GM21526 (cell line): ENCODE measurements around the gene RINL.
A peak's percentile ranks its signal among the peaks of the same experiment; 100 is the strongest.
"Not testable (repeated sequence)": the region's sequence is repeated elsewhere in the genome, so short reads cannot be mapped to it uniquely, and the experiment has no call there.

ENCODE experiments used
- ATAC-seq: cut with Tn5 transposase; IDR thresholded peaks from one replicate; pipeline ENCODE4 v1.9.1; 2021; ENCODE audit warnings: moderate library complexity; ENCODE audit not compliant: unreplicated experiment, low FRiP score

Gene RINL

DNA sequence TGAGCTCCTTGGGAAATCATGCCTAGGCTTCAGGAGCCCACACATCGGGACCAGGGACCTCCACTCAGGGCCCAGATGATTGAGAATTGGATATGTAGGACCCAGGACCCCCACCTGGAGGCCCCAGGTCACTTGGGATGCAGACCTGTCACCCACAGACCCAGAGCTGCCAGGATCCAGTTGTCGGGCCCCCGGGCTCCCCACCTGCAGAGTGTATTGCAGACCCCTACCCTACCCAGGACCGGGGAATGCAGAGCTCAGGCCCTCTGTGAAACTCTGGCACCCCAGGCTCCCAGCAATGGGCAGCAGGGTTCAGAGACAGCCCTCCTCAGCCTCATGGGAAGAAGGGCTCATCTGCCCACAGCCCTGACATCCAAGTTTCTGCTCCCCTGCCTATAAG, 27.5 kb upstream of the RINL start:
- ATAC-seq: no peak

GRCh38 chr19:38904581-38905539, 26.8 kb upstream of the RINL start:
- no peak for ATAC-seq

DNA sequence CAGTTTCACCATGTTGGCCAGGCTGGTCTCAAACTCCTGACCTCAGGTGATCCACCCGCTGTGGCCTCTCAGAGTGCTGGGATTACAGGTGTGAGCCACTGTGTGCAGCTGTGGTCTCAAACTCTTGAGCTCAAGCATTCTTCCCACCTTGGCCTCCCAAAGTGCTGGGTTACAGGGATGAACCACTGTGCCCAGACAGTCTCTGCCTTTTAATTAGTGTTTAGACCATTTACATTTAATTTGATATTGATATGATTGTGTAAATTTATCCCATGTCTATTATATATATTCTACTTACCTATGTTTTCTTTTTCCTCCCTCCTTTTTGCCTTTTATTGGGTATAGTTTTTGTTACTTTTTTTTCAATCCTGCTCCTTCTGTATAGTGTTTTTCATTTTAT, 23.6 kb upstream of the RINL start:
- ATAC-seq: no peak

DNA sequence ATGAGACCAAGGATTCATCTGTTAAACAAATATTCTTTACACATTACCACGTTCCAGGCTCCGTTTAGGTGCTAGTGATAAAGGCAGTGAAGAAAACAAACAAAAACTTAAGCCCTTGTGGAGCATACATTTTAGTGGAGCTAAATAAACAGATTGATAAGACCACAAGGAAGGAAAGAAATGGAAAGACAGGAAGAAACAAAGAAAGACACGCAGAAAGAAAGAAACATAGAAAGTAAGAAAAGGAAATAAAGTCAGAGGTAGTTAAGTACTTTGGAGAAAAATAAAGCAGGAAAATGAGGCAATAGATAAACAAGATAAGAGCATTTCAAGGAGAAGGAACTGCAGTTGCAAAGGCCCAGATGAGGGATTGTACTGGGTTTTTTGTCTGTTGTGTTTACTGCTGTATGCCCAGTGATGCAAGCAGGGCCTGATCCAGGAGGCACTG, 22.7 kb upstream of the RINL start:
- ATAC-seq: no peak

DNA sequence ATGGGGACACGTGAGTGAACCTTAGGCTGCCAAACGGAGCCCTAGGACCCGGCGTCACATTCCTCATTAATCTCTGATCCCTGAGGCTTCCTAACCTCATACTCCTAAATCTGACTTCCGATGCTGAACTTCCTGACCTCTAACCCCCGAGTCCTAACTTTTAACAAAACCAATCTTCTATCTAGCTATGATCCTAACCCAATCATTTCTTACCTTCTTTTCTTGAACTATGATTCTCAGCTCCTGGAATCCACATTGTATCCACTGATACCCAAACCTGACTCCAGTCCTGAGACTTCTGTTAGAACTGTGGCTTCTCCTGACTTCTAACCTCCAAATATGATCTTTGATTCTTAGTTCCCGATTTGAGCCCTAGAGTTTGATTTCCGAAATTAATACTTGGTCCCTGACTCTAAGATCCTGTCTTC, 22.1 kb upstream of the RINL start:
- no peak for ATAC-seq

DNA sequence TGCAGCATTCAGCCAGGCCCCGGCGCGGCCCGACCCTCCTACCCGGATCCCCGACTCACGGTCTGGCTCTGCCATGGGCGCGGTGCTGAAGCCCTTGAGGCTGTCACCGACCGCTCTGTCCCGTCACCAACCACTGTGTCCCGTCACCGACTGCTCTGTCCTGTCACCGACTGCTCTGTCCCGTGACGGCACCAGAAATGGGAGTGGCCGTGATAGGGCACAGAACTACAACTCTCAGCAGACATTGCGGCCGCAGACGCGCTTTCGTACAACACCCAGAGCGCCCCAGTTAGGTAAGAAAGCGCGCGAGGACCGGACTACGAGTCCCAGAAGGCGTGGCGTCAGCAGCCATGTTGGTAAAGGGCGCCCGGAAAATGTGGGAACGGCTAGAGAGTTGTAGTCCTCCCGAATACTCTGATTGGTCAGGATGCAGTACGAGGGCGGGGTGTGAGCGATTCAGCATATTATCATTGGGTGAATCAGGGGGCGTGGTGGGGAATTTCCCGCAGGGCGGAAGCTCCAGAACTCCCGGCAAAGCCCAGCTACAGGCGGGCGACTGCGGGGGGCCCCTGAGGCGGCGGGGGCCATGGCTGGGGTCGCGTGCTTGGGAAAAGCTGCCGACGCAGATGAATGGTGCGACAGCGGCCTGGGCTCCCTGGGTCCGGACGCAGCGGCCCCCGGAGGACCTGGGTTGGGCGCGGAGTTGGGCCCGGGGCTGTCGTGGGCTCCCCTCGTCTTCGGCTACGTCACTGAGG, 21.5 kb upstream of the RINL start, which contains the start of the genes NFKBIB and SIRT2:
Gene NFKBIB, plus strand, starts transcription at position 523 of the 755 bp plus-strand sequence. Its CDS starts 64 bp downstream, at position 587.
Gene SIRT2, minus strand, starts transcription at position 172 of the 755 bp plus-strand sequence. Its CDS starts 97 bp downstream, at position 75.
- ATAC-seq: peak; percentile 79

GRCh38 chr19:38898788-38899446, 20.8 kb upstream of the RINL start:
- peak; percentile 1 for ATAC-seq

DNA sequence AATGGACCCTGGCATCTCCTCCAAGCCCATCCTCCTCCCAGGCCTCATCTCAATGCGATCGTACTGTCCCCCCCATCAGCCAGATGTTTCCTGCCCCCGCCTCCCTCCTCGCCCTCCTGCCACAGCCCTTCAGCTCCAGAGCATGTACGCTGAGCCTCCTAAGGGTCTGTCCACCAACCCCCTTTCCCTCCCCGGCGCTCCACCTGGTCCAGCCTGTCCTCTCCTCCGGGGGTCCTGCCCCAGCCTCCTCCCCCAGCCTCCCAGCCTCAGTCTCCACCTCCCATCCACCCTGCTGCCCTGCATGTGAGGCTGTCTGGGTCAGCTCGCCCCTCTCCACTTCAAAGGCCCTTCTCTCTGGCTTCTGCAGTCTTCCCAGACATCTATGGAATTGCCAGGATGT, 16.9 kb upstream of the RINL start:
- ATAC-seq: no peak

- ATAC-seq: no peak
Observed at GRCh38 chr19:38893341-38893771, 15.3 kb upstream of the RINL start.

DNA sequence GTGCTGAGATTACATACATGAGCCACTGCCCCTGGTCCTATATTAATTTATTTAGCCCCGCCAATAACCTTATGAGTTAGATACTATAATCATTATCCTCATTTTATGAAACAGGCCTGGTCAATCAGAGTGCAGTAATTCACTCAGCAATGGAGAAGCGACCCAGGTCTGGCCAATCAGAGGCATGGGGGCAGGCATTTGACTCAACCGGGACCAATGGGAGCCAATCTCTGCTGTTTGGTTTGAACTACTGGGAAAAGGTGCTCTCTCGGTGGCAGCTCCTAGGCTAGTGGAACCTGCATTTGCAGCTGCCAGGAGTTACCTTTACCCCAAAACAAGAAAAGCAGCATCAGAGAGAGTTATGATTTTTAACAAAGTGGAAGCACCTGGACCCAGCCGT, 14.8 kb upstream of the RINL start:
- ATAC-seq: no peak

GRCh38 chr19:38891771-38892170, 13.7 kb upstream of the RINL start:
- no peak for ATAC-seq

GRCh38 chr19:38890686-38891085, 12.6 kb upstream of the RINL start:
- no peak for ATAC-seq

- ATAC-seq: no peak
Observed at GRCh38 chr19:38889803-38890202, 11.7 kb upstream of the RINL start.

GRCh38 chr19:38888876-38889275, 10.8 kb upstream of the RINL start:
- ATAC-seq: no peak

DNA sequence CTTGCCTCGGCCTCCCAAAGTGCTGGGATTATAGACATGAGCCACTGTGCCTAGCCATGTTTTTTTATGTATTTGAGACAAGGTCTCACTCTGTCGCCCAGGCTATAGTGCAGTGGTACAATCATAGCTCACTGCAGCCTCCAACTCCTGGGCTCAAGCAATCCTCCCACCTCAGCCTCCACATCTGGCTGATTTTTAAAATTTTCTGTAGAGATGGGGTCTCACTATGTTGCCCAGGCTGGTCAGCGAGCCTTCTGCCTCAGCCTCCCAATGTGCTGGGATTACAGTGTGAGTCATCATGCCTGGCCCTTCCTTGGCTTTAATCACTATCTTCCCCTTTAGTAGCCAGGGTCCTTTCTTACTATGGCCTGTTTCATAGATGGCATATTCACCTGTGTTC, 6.6 kb upstream of the RINL start:
- ATAC-seq: not testable (repeated sequence)

DNA sequence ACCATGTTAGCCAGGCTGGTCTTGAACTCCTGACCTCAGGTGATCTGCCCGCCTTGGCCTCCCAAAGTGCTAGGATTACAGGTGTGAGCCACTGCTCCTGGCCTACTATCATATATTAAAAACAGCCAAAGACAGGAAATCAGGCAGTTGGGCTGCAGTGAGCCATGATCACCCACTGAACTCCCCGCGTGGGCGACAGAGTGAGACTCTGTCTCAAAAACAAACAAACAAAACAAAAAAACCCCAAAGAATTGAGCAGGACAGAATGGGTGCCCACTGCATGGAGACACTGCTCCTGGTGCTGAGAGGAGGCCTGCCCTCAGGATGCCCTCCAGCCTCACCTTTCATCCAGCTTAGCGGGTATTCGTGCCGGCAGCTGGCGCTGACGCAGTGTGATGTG, 5.2 kb upstream of the RINL start:
- no peak for ATAC-seq

DNA sequence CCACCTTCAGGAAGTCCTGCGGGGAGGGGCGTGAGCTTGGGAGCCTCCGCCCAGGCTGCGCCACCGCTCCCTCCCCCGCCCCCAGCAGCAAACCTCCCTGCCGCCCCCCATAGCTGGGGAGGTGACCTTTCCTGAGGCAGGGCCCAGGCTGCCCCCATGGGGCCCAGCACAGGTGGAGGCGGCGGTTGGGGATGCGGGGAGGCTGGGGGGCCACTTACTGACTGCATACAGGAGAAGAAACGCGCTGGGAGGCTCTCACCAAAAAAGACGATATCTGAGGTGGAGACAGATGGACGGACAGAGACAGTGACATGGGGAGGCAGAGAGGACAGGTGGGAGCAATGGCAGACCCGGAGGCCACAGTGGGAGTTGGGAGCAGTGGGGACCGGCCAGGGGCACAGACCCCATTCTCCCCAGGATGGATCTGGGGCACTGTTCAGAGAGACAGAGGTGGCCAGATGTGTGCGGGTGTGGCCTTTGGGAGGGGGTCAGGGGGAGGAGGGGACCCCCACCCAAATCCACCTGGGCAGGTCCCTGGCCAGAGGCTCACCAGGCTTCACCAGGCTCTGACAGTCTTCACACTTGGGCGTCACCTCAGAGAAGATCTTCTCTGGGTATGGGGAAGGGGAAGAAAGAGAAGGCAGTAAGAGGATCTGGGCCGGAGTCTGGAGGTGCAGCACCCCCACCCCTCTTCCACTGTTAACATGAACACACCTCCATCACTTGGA, 3.0 kb upstream of the RINL start:
- no peak for ATAC-seq

DNA sequence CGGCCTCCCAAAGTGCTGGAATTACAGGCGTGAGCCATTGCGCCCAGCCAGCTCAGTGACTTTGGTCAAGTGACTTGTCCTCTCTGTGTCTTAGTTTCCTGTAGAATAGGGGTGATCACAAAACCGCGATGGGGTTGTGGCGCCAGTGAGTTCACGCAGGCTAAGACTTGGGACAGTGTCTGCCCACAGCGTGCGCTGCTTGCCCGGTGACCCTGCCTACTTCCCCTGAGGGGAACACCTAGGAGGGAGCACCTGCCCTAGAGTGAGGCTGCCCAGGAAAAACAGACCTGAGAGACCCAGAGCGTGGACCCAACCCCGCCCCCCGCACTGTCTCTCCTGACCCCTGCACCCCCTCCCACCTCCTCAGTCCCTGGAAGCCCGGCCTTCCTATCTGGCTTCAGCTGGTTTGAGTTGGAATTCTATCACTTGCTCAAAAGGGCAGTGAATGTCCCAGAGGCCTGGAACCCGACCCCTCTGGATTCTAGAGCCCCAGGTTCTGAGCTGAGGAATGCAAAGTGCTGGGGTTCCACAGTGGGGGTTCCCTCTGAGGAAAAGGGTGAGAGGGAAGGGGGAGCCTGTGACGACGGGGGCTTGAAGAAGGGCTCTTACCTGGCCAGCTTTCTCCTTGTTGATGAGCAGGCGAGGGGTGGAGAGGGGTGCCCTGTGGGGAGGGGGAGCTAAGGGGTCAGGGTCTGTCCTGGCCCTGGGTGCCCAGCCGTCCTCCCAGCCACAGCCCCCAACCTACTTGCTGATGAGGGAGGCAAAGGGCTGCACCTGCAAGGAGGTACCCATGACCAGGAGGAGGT, 2.2 kb upstream of the RINL start:
- no peak for ATAC-seq

GRCh38 chr19:38879400-38879751, 1.3 kb upstream of the RINL start:
- ATAC-seq: no peak
